ENCODE results near the gene TSG101. TPM values are rescaled to one million over a fixed set of nuclear protein-coding genes. Genes with fewer than 3 reads are reported as not detected.

Gene TSG101
- total RNA-seq, 1 donor from 2014 or later, result 62.8 TPM

- DNase-seq (ENCODE audit: low spot score), result no peak
- intact Hi-C loops (cut with DNase I), result no loop called here
These were observed 77.5 kb downstream of the TSG101 start for GRCh38 chr11:18449251-18449650.

- intact Hi-C loops (cut with DNase I), result no loop called here
- DNase-seq (ENCODE audit: low spot score), result no peak
These were observed 88.1 kb downstream of the TSG101 start for GRCh38 chr11:18438691-18439090.

Other genes with a start within 250 kb of the TSG101 start
- 11.2 TPM for gene HPS5, start 204.8 kb downstream of the TSG101 start, total RNA-seq
- 23.6 TPM for gene GTF2H1, start 204.4 kb downstream of the TSG101 start, total RNA-seq
- 329 TPM for gene LDHA, start 132.4 kb downstream of the TSG101 start, total RNA-seq
- gene LDHC, start 114.6 kb downstream of the TSG101 start, total RNA-seq, result 1.2 TPM
- gene LDHAL6A, start 71.1 kb downstream of the TSG101 start, total RNA-seq, result not detected
- gene UEVLD, start 61.8 kb upstream of the TSG101 start, total RNA-seq, result 16.6 TPM
- 6.4 TPM for gene MISFA, start 72.8 kb upstream of the TSG101 start, total RNA-seq
- 9.8 TPM for gene SPTY2D1, start 107.4 kb upstream of the TSG101 start, total RNA-seq
- gene TMEM86A, start 171.8 kb upstream of the TSG101 start, total RNA-seq, result 2.6 TPM
- 1.1 TPM for gene IGSF22, start 199.2 kb upstream of the TSG101 start, total RNA-seq

All from cardiac septum (tissue), 1 donor.